BE2C (cell line): ENCODE data around the gene VAMP8.
A peak's percentile ranks its signal among the peaks of the same experiment; 100 is the strongest.
"Not testable (repeated sequence)": the region's sequence is repeated elsewhere in the genome, so short reads cannot be mapped to it uniquely, and the experiment has no call there.

ENCODE experiments used
- DNase-seq: peaks from one replicate; pipeline ENCODE4 v3.0.0-alpha.2; 2020
- H3K27me3 ChIP-seq: fragments of 250-450 bp; sonication (Bioruptor Pico); 2 replicates; pipeline ENCODE4 v1.5.1; 2020; ENCODE audit warnings: mild to moderate bottlenecking
- H3K36me3 ChIP-seq: fragments of 250-450 bp; sonication (Bioruptor Pico); 2 replicates; pipeline ENCODE4 v1.5.1; 2020; ENCODE audit warnings: mild to moderate bottlenecking
- H3K4me1 ChIP-seq: fragments of 250-450 bp; sonication (Bioruptor Pico); 2 replicates; pipeline ENCODE4 v1.5.1; 2020
- H3K4me3 ChIP-seq: 2 replicates; pipeline ENCODE4 v1.5.1; 2011; ENCODE audit warnings: low read depth, low read length
- H3K9me3 ChIP-seq: fragments of 250-450 bp; sonication (Bioruptor Pico); 2 replicates; pipeline ENCODE4 v1.5.1; 2020
- TF ChIP-seq, protein P1 (sequence below): IDR thresholded peaks from 2 replicates; pipeline ENCODE4 v1.5.1; 2012; ENCODE audit warnings: mild to moderate bottlenecking, low read depth, low read length

Gene VAMP8

DNA sequence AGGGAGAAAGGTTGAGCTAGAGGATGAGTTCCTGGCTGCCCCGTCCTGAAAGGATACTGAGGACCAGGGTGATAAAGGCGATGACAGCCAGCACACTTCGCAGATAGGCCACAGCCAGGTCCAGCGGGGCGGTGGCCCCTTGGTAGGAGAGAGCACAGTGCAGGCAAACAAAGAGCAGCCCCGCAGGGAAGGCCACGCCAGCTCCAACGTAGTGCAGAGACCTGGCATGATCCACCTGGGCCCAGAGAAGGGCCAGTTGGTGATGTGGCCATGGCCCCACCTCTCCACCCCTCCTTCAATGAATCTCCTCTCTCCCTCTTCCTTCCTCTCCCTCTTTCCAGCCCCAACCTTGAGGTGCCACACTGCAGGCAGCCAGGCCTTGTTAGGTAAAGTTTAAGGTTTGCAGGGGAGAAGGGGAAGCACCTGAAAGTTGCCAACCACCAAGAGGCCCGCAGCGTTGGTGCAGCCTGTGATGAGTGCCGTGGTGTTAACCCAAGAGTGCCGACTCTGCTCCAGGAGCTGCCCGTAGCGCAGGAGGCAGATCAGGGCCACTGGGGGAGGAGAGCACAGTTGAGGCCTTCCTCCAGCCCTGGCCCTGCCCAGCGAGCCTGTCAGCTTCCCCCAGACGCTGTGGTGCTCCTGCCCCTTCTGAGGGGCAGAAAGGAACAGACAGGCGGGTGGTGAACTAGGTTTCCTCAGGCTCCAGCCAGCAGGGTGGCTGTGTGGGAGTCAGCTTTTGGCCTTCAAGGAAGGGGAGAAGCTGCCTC is 22.3 kb downstream of the VAMP8 start:
- H3K4me3 ChIP-seq, result no peak overlapping the region
- H3K9me3 ChIP-seq, result no peaks in the 10 kb centered on the region
- DNase-seq, result no peak
- no peaks in the 10 kb centered on the region for H3K4me1 ChIP-seq
- TF ChIP-seq, protein P1, sequence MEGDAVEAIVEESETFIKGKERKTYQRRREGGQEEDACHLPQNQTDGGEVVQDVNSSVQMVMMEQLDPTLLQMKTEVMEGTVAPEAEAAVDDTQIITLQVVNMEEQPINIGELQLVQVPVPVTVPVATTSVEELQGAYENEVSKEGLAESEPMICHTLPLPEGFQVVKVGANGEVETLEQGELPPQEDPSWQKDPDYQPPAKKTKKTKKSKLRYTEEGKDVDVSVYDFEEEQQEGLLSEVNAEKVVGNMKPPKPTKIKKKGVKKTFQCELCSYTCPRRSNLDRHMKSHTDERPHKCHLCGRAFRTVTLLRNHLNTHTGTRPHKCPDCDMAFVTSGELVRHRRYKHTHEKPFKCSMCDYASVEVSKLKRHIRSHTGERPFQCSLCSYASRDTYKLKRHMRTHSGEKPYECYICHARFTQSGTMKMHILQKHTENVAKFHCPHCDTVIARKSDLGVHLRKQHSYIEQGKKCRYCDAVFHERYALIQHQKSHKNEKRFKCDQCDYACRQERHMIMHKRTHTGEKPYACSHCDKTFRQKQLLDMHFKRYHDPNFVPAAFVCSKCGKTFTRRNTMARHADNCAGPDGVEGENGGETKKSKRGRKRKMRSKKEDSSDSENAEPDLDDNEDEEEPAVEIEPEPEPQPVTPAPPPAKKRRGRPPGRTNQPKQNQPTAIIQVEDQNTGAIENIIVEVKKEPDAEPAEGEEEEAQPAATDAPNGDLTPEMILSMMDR, result no peak
- no peaks in the 10 kb centered on the region for H3K36me3 ChIP-seq
- H3K27me3 ChIP-seq, result no peaks in the 10 kb centered on the region

DNA sequence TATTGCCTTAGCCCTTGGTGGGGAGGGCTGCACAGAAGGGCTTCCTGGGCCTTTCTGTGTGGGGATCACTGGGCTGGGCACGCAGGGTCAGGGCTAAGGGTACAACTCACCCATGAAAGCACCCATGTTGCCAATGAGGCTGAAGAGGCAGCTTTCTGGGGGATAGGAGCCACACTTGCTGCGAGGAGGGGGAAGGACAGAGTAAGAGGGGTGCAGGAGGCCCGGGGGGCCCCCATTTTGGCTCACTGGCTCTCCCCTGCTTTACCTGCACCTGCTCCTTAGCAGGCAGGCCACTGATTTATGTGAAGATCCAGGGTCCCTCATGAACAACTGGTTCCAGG is 22.8 kb downstream of the VAMP8 start:
- TF ChIP-seq, protein P1, result no peak
- no peak for DNase-seq
- Histone ChIP-seq H3K4me3 (no peak overlapping the region), H3K36me3 (no peaks in the 10 kb centered on the region), H3K4me1 (no peaks in the 10 kb centered on the region), H3K9me3 (no peaks in the 10 kb centered on the region), H3K27me3 (no peaks in the 10 kb centered on the region)

DNA sequence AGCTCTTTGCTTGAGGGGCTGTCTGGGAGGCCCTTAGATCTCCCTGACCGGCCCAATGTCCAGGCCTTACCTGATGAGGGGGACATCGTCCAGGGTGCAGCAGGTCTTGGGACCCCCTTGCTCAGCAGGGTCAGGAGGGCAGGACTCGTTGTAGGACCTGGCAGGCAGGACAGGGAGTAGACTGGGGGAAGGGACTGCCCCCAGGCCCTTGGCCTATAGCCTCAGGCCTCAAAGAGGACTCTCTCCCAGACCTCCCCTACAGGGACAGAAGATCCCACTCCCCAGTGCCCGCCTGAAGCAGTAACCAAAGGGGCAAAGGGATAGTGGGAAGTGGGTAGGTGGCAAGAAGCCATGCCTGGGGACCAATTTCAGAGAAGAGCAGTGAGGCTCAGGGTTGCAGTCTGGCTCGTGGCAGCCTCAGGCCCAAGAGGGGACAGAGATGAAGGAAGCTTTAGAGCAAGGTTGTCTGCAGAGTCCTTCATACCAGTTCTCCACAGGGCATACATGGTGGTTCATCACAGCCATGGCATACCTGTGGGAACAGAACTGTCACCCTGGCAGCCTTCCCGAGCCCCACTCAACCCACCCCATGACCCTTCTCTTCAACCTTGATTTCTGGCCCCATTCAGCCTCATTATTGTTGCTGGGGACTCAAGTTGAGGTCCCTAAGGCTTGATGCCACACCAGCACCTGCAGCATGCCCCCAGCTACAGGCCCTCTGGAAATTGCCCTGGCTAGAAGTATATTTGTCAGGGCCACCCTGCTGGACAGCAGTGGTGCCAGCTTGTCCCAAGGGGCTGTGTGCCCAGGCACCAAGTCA is 23.8 kb downstream of the VAMP8 start:
- TF ChIP-seq, protein P1, result no peak
- no peak for DNase-seq
- H3K27me3 ChIP-seq, result no peaks in the 10 kb centered on the region
- no peak overlapping the region for H3K4me3 ChIP-seq
- no peaks in the 10 kb centered on the region for H3K36me3 ChIP-seq
- H3K4me1 ChIP-seq, result no peaks in the 10 kb centered on the region
- H3K9me3 ChIP-seq, result no peaks in the 10 kb centered on the region

DNA sequence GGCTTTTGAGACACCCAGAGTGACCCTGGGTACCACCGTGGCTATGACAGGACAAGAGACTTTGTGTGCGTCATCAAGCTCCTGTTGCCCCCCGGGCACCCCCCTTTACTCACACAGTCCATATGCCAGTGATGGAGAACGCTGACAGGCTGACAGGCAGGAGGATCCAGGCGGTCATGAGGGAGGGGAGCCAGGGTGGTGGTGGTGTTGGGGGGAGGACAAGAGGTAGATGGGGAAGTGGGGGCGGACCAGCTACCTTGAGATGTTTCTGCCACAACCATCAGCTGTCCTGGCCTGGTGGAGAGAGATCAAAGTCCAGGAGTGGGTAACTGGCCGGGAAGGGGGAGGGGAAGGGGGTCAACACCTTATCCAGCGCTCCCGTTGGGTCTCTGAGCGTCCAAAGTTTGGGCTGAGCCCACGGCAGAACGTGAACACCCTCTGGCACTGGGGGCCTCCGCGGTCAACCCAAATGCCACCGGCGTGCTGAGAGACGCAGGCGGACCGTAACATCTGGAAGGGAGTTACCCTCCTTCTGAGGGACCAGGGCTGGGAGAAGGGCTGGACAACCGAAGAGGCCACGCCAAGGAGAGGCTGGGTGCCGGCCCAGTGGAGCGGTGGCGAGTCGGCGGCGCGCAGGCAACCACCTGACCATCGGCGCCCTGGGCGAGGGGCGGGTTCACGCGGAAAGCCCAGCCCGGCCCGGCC is 24.5 kb downstream of the VAMP8 start:
- Histone ChIP-seq H3K27me3 (no peaks in the 10 kb centered on the region), H3K4me1 (no peaks in the 10 kb centered on the region), H3K4me3 (peak overlapping the region; percentile 67), H3K9me3 (no peaks in the 10 kb centered on the region), H3K36me3 (no peaks in the 10 kb centered on the region)
- no peak for DNase-seq
- TF ChIP-seq, protein P1, result no peak

DNA sequence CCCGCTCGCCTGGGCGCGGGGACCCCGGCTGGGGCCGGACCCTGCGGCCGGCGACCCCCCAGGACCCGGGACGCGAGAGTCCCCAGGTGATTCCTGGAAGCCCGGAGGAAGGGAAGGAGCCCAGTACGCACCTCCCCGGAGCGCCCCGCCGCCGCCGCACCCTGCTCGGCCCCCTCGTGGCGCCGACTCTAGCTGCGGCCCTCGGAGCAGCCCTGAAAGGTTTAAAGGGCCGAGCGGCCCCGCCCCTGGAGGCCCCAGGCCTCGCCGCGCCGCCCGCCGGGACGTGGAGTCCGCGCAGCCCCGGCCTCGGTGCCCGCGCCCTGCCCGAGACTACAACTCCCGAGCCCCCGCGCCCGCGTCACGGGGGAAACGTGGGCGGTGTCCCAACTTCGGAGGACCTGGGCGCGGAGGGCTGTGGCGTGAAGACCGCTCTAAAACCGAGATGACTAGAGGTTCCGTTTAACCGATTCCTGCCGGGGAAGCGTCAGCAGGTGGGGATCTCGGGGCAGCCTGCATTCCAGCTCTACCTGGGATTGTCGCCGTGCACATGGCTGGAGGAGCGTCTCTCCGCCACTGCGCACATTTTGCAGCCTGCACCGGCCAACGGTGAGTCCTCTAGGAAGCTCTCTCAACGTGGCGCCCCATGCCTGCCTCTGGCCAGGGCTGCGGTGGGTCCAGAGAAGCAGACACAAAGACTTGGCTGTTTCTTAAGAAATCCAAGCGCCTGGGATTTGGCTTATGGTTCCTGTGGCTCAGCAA is 25.3 kb downstream of the VAMP8 start, which contains the start of gene TMEM150A:
Gene TMEM150A, minus strand, starts transcription at position 223 of the 759 bp plus-strand sequence. CDS start 750 bp downstream, outside the sequence.
- Histone ChIP-seq H3K4me1 (no peaks in the 10 kb centered on the region), H3K4me3 (peak within 1 kb of the TSS; percentile 67), H3K27me3 (no peaks in the 10 kb centered on the region), H3K36me3 (no peaks in the 10 kb centered on the region), H3K9me3 (no peaks in the 10 kb centered on the region)
- TF ChIP-seq, protein P1, result no peak
- DNase-seq, result peak; percentile 85

DNA sequence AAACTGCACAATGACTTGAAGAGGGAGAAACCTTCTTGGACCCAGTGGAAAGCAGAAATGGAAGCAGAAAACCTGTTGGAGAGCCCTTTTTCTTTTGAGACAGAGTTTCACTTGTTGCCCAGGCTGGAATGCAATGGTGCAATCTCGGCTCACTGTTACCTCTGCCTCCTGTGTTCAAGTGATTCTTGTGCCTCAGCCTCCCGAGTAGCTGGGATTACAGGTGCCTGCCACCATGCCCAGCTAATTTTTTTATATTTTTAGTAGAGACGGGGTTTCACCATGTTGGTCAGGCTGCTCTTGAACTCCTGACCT is 26.7 kb downstream of the VAMP8 start:
- not testable (repeated sequence) for H3K9me3 ChIP-seq, H3K36me3 ChIP-seq, H3K27me3 ChIP-seq, H3K4me1 ChIP-seq, H3K4me3 ChIP-seq, DNase-seq
